Inferior parietal cortex (tissue), 1 donor: ENCODE results near the gene VASN.

Experiments
- DNase-seq: peaks from one replicate; pipeline ENCODE4 v3.0.0-alpha.2; 2016; ENCODE audit errors: extremely low spot score

The VASN gene

GRCh38 chr16:4353675-4354074, 18.0 kb upstream of the VASN start:
- DNase-seq: no peak

- no peak for DNase-seq
Measured at GRCh38 chr16:4354512-4355409, 16.9 kb upstream of the VASN start.

- DNase-seq: no peak
Measured at GRCh38 chr16:4356820-4357219, 14.8 kb upstream of the VASN start.

- no peak for DNase-seq
Measured at GRCh38 chr16:4358236-4358635, 13.4 kb upstream of the VASN start.

- no peak for DNase-seq
Measured at GRCh38 chr16:4358831-4359561, 12.7 kb upstream of the VASN start.

- no peak for DNase-seq
Measured at GRCh38 chr16:4359914-4360313, 11.7 kb upstream of the VASN start.

GRCh38 chr16:4360538-4361021, 11.1 kb upstream of the VASN start:
- DNase-seq: no peak

- DNase-seq: no peak
Measured at GRCh38 chr16:4361033-4361943, 10.4 kb upstream of the VASN start.

- DNase-seq: no peak
Measured at GRCh38 chr16:4361944-4362311, 9.7 kb upstream of the VASN start.

- no peak for DNase-seq
Measured at GRCh38 chr16:4362476-4363135, 9.0 kb upstream of the VASN start.

GRCh38 chr16:4364196-4365013, 7.2 kb upstream of the VASN start:
- DNase-seq: no peak

- no peak for DNase-seq
Measured at GRCh38 chr16:4365014-4365406, 6.6 kb upstream of the VASN start.

GRCh38 chr16:4365615-4366014, 6.0 kb upstream of the VASN start:
- no peak for DNase-seq

GRCh38 chr16:4366016-4366415, 5.6 kb upstream of the VASN start:
- no peak for DNase-seq

- DNase-seq: no peak
Measured at GRCh38 chr16:4367393-4367856, 4.2 kb upstream of the VASN start.

- no peak for DNase-seq
Measured at GRCh38 chr16:4369007-4369733, 2.5 kb upstream of the VASN start.

GRCh38 chr16:4370151-4370550, 1.5 kb upstream of the VASN start:
- no peak for DNase-seq

- DNase-seq: no peak
Measured at GRCh38 chr16:4370570-4371356, 885 bp upstream of the VASN start.
